Cardiac fibroblast (primary cell): ENCODE results near the gene TRABD2B.

Experiments used
- DNase-seq, 2 donors: peaks; one replicate each; pipeline versions ENCODE4 v3.0.0 to v3.0.0-alpha.2; 2010; ENCODE audit warnings: low read depth in 2 of 2
- H3K4me3 ChIP-seq, 2 donors: replicated peaks in 1 of 2; 1 replicate in 1 of 2; 2 replicates in 1 of 2; pipeline ENCODE4 v1.5.1; 2011; ENCODE audit warnings: low read depth in 2 of 2, low read length in 2 of 2, mild to moderate bottlenecking in 2 of 2, moderate library complexity in 1 of 2
- CTCF ChIP-seq: IDR thresholded peaks from one replicate; pipeline ENCODE4 v1.5.1; 2011; ENCODE audit warnings: low read depth, mild to moderate bottlenecking, low read length, inconsistent platforms

Gene TRABD2B

GRCh38 chr1:47914952-47915676 is 82.1 kb downstream of the TRABD2B start:
- H3K4me3 ChIP-seq = no peak overlapping the region
- DNase-seq = no peak
- TF ChIP-seq CTCF = no peak

GRCh38 chr1:47914218-47914938 is 82.8 kb downstream of the TRABD2B start:
- no peak for DNase-seq
- TF ChIP-seq CTCF = no peak

GRCh38 chr1:47913225-47913823 is 83.9 kb downstream of the TRABD2B start:
- no peak for DNase-seq
- no peak for TF ChIP-seq CTCF

More at GRCh38 chr1:47914218-47914938, 82.8 kb downstream of the TRABD2B start:
- no peak overlapping the region for H3K4me3 ChIP-seq

GRCh38 chr1:47912756-47913155 is 84.4 kb downstream of the TRABD2B start:
- H3K4me3 ChIP-seq = no peak overlapping the region
- no peak for DNase-seq
- TF ChIP-seq CTCF = no peak

More at GRCh38 chr1:47913225-47913823, 83.9 kb downstream of the TRABD2B start:
- no peak overlapping the region for H3K4me3 ChIP-seq

GRCh38 chr1:47911892-47912291 is 85.3 kb downstream of the TRABD2B start:
- no peak overlapping the region for H3K4me3 ChIP-seq
- TF ChIP-seq CTCF = no peak
- no peak for DNase-seq

GRCh38 chr1:47911424-47911823 is 85.8 kb downstream of the TRABD2B start:
- no peak overlapping the region for H3K4me3 ChIP-seq
- DNase-seq = no peak
- TF ChIP-seq CTCF = no peak
